ENCODE measurements around the gene DHDH. TPM values are rescaled to one million over a fixed set of nuclear protein-coding genes. Genes with fewer than 3 reads are reported as not detected.
"Not testable (repeated sequence)": the region's sequence is repeated elsewhere in the genome, so short reads cannot be mapped to it uniquely, and the experiment has no call there.

The DHDH gene
- total and polyA plus RNA-seq, 2 of the 13 experiments (the other 11 are each of a cell fraction or from before 2014, with no cell fraction given) = 0.13 to 0.91 TPM

- DNase-seq (ENCODE audit: low spot score) = peak; percentile 28
- no peaks in the 10 kb centered on the region for H3K27me3 ChIP-seq (ENCODE audit: control insufficient read depth in 1 of 2, insufficient read depth in 2 of 2, low read length in 2 of 2)
- no peak overlapping the region for H3K4me3 ChIP-seq (replicated peaks in 1 of 3; ENCODE audit: insufficient read depth in 1 of 3, low read depth in 2 of 3, low read length in 3 of 3)
- H3K79me2 ChIP-seq (ENCODE audit: insufficient read depth, low read length) = no peaks in the 10 kb centered on the region
- no peak for FAIRE-seq
- ATAC-seq = no peak
- ChIA-PET CTCF (ENCODE audit: low intra/inter-chr PET ratio, low total read pairs) (no interaction called here), POLR2A (interaction anchor here (1.1 to 1.5 kb wide), 2 partner anchors 25 to 29 kb away, joined by 3 read pairs; partner anchors contain the start of genes BAX and NUCB1)
- no peaks in the 10 kb centered on the region for H4K20me1 ChIP-seq (ENCODE audit: insufficient read depth, low read length)
- BruUV-seq (replicated peaks) = no TSS peak
- H3K4me2 ChIP-seq (ENCODE audit: low read depth, low read length) = no peak overlapping the region
- intact Hi-C loops (cut with micrococcal nuclease; ENCODE audit: unreplicated experiment) = no loop called here
- no peaks in the 10 kb centered on the region for H3K9me3 ChIP-seq (ENCODE audit: low read length)
- no peak overlapping the region for H3K27ac ChIP-seq (ENCODE audit: extremely low read length, insufficient read depth, low read length)
- no peaks in the 10 kb centered on the region for H3K4me1 ChIP-seq (ENCODE audit: insufficient read depth, low read length)
- peaks cover 3 to 10% of the 10 kb centered on the region in 2 experiments; a peak in 4 of 5 replicates for H3K36me3 ChIP-seq (replicated peaks in 1 of 2; ENCODE audit: control insufficient read depth in 1 of 2, insufficient read depth in 2 of 2, low read length in 2 of 2)
- H3K9ac ChIP-seq (ENCODE audit: insufficient read depth, low read depth, low read length) = no peak overlapping the region
- WGBS (ENCODE audit: low lambda C conversion rate) = 59% methylated on average over 10 of the region's 11 CpGs
- in situ Hi-C loops (cut with HindIII; ENCODE audit: extremely low pct_ligation_motif_present, low pct_unique_long_range_greater_than_20kb) = no loop called here
- TF ChIP-seq ZSCAN29 (CRISPR knock-in tag; conservative IDR thresholded peaks at IDR 0.05) (no peak), ZNF33A (CRISPR knock-in tag; IDR thresholded peaks at IDR 0.05; ENCODE audit: borderline replicate concordance) (no peak), ZNF562 (CRISPR knock-in tag; IDR thresholded peaks at IDR 0.05; ENCODE audit: borderline replicate concordance) (no peak), GABPA (IDR thresholded peaks at IDR 0.05; ENCODE audit: low read depth, low read length) (no peak), GABPA (CRISPR knock-in tag; IDR thresholded peaks at IDR 0.05; ENCODE audit: low read depth) (no peak), YEATS4 (CRISPR knock-in tag; IDR thresholded peaks at IDR 0.05; ENCODE audit: borderline replicate concordance) (no peak), ZNF737 (CRISPR knock-in tag; IDR thresholded peaks at IDR 0.05; ENCODE audit: borderline replicate concordance) (no peak), ZBTB3 (CRISPR knock-in tag; IDR thresholded peaks at IDR 0.05; ENCODE audit: borderline replicate concordance, low read depth) (no peak), ELF1 (CRISPR knock-in tag; IDR thresholded peaks at IDR 0.05) (no peak), RBM22 (optimal IDR thresholded peaks at IDR 0.05; ENCODE audit: low read length) (no peak), ZBTB25 (CRISPR knock-in tag; IDR thresholded peaks at IDR 0.05) (no peak)
- TF ChIP-seq, protein P1, sequence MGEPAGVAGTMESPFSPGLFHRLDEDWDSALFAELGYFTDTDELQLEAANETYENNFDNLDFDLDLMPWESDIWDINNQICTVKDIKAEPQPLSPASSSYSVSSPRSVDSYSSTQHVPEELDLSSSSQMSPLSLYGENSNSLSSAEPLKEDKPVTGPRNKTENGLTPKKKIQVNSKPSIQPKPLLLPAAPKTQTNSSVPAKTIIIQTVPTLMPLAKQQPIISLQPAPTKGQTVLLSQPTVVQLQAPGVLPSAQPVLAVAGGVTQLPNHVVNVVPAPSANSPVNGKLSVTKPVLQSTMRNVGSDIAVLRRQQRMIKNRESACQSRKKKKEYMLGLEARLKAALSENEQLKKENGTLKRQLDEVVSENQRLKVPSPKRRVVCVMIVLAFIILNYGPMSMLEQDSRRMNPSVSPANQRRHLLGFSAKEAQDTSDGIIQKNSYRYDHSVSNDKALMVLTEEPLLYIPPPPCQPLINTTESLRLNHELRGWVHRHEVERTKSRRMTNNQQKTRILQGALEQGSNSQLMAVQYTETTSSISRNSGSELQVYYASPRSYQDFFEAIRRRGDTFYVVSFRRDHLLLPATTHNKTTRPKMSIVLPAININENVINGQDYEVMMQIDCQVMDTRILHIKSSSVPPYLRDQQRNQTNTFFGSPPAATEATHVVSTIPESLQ (CRISPR knock-in tag; conservative IDR thresholded peaks at IDR 0.05) = no peak
- no peak overlapping the region for H2AFZ ChIP-seq (ENCODE audit: low read length)
Measured at GRCh38 chr19:48925240-48925843, 8.2 kb upstream of the DHDH start.

DNA sequence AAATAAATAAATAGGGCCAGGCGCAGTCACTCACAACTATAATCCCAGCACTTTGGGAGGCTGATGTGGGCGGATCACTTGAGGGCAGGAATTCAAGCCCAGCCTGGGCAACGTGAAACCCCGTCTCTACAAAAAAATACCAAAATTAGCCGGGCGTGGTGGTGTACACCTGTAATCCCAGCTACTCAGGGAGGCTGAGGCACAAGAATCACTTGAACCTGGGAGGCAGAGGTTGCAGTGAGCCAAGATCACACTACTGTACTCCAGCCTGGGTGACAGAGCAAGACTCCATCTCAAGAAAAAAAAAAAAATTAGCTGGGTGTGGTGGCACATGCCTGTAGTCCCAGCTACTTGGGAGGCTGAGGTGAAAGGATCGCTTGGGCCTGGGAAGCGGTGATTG, 7.6 kb upstream of the DHDH start:
- DNase-seq (ENCODE audit: low spot score); H3K36me3 ChIP-seq (replicated peaks in 1 of 2; ENCODE audit: control insufficient read depth in 1 of 2, insufficient read depth in 2 of 2, low read length in 2 of 2); intact Hi-C loops (cut with micrococcal nuclease; ENCODE audit: unreplicated experiment); H3K4me3 ChIP-seq (replicated peaks in 1 of 3; ENCODE audit: insufficient read depth in 1 of 3, low read depth in 2 of 3, low read length in 3 of 3); H3K27me3 ChIP-seq (ENCODE audit: control insufficient read depth in 1 of 2, insufficient read depth in 2 of 2, low read length in 2 of 2); in situ Hi-C loops (cut with HindIII; ENCODE audit: extremely low pct_ligation_motif_present, low pct_unique_long_range_greater_than_20kb); H3K27ac ChIP-seq (ENCODE audit: extremely low read length, insufficient read depth, low read length); H3K9me3 ChIP-seq (ENCODE audit: low read length); H3K79me2 ChIP-seq (ENCODE audit: insufficient read depth, low read length); BruUV-seq (replicated peaks); H3K9ac ChIP-seq (ENCODE audit: insufficient read depth, low read depth, low read length); H3K4me2 ChIP-seq (ENCODE audit: low read depth, low read length); ATAC-seq; H4K20me1 ChIP-seq (ENCODE audit: insufficient read depth, low read length); H3K4me1 ChIP-seq (ENCODE audit: insufficient read depth, low read length); CTCF ChIA-PET (ENCODE audit: low intra/inter-chr PET ratio, low total read pairs); FAIRE-seq; H2AFZ ChIP-seq (ENCODE audit: low read length): not testable (repeated sequence)
- 80% methylated on average over 8 of the region's 8 CpGs for WGBS (ENCODE audit: low lambda C conversion rate)
- POLR2A ChIA-PET = interaction anchor here (1.1 to 1.5 kb wide), 2 partner anchors 26 to 29 kb away, joined by 3 read pairs; partner anchors contain the start of genes BAX and NUCB1
